Gastroesophageal sphincter (tissue), 3 donors: ENCODE results near the gene FOXL3.

Source experiments
- CTCF ChIP-seq, 4 experiments: fragments of 200-600 bp in 2 of 4; fragments of 450-650 bp in 2 of 4; sonication (generic) in 1 of 4; IDR thresholded peaks; one replicate each; pipeline ENCODE4 v1.5.1; 2017 to 2019; ENCODE audit warnings: antibody characterized with exemption in 4 of 4, mild to moderate bottlenecking in 2 of 4, moderate library complexity in 2 of 4
- POLR2AphosphoS5 ChIP-seq: sonication (generic); formaldehyde crosslinking; IDR thresholded peaks from one replicate; pipeline ENCODE4 v1.6.1; 2017; ENCODE audit warnings: antibody characterized with exemption

DNA sequence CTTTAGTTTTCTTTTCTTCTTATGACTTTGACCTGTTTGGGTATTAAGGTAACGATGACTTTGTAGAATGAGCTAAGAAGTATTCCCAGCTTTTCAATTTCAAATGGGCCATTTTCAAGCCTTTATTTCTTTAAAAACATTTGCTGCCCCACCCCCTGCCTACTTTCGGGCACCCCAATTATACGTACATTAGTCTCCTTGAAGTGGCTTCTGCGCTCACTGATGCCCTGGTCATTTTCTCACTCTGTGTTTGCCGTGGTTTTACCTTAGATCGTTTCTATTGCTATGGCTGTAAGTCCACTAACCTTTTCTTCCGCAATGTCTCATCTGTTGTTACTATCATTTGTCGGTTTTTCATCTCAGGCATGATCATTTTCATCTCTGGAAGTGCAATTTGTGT is 24.9 kb downstream of the FOXL3 start:
- no peak for TF ChIP-seq CTCF (IDR thresholded peaks at IDR 0.05)
- TF ChIP-seq POLR2AphosphoS5: no peak
